HepG2 (cell line): Measurements from ENCODE around the gene SPTBN4. TPM values are rescaled to one million over a fixed set of nuclear protein-coding genes. Genes with fewer than 3 reads are reported as not detected.

Experiments used
- AKAP8 ChIP-seq: sonication (generic); formaldehyde crosslinking; IDR thresholded peaks from 2 replicates; pipeline ENCODE4 v1.5.1; 2020; ENCODE audit warnings: mild to moderate bottlenecking, missing genetic modification reagents
- LCORL ChIP-seq, 2 experiments: fragments of 450-650 bp in 1 of 2; sonication (generic) in 1 of 2; formaldehyde crosslinking in 1 of 2; IDR thresholded peaks; 2 replicates each; pipeline versions ENCODE4 v1.5.0 to v1.6.1; 2017 to 2020; ENCODE audit warnings: antibody characterized with exemption in 1 of 2, missing genetic modification reagents in 1 of 2
- POLR2AphosphoS2 ChIP-seq: IDR thresholded peaks from 2 replicates; pipeline ENCODE4 v1.6.1; 2011; ENCODE audit warnings: low read depth, low read length, improper control_type of control experiment
- ZNF282 ChIP-seq: fragments of 450-650 bp; IDR thresholded peaks from 2 replicates; pipeline ENCODE4 v1.6.1; 2018; ENCODE audit not compliant: partially characterized antibody
- ZNF383 ChIP-seq: sonication (generic); formaldehyde crosslinking; IDR thresholded peaks from 2 replicates; pipeline ENCODE4 v1.4.0; 2020; ENCODE audit warnings: missing genetic modification reagents, mild to moderate bottlenecking, borderline replicate concordance
- ZNF407 ChIP-seq: sonication (generic); formaldehyde crosslinking; IDR thresholded peaks from one replicate; pipeline ENCODE4 v1.5.1; 2020; ENCODE audit warnings: mild to moderate bottlenecking, missing genetic modification reagents; ENCODE audit errors: not compliant biosample characterization
- polyA plus RNA-seq, 8 experiments: library from polyadenylated mRNA; depleted of rRNA in 3 of 8; stranded (reverse) in 7 of 8; unstranded in 1 of 8; fragments of >200 nt; fragmentation: Illumina TruSeq in 4 of 8; extraction: Trizol in 4 of 8; gene quantifications; 2 replicates each; pipeline versions ENCODE4 v1.2.1 to v1.2.3, GENCODE V29; 2011 to 2016; ENCODE audit warnings: low read depth in 4 of 8, missing spikeins in 1 of 8, mixed read lengths in 1 of 8; ENCODE audit not compliant: insufficient read depth in 1 of 8
- total RNA-seq, 5 experiments: library from RNA; depleted of rRNA; stranded (reverse); fragments of >200 nt; fragmentation: Illumina TruSeq; extraction: Trizol; gene quantifications; 2 replicates each; pipeline ENCODE4 v1.2.3, GENCODE V29; 2016; ENCODE audit warnings: low read depth in 1 of 5

Gene SPTBN4
- total and polyA plus RNA-seq, 2 of the 13 experiments (the other 11 are each of a cell fraction or from before 2014, with no cell fraction given): 0.11 TPM

GRCh38 chr19:40556953-40557530 is 90.2 kb downstream of the SPTBN4 start (continued):
- no peak for TF ChIP-seq AKAP8 (CRISPR knock-in tag)
- TF ChIP-seq LCORL (IDR thresholded peaks at IDR 0.05): no peak
- no peak for TF ChIP-seq LCORL (CRISPR knock-in tag; IDR thresholded peaks at IDR 0.05)
- no peak for TF ChIP-seq POLR2AphosphoS2
- no peak for TF ChIP-seq ZNF383 (CRISPR knock-in tag)
- no peak for TF ChIP-seq ZNF282
- no peak for TF ChIP-seq ZNF407 (CRISPR knock-in tag)
